GM21717 (cell line): ENCODE data around the gene DNAJA3.
A peak's percentile ranks its signal among the peaks of the same experiment; 100 is the strongest.

ENCODE experiments used
- ATAC-seq: cut with Tn5 transposase; IDR thresholded peaks from one replicate; pipeline ENCODE4 v1.9.1; 2021; ENCODE audit warnings: mild to moderate bottlenecking, moderate library complexity; ENCODE audit not compliant: unreplicated experiment

The DNAJA3 gene

DNA sequence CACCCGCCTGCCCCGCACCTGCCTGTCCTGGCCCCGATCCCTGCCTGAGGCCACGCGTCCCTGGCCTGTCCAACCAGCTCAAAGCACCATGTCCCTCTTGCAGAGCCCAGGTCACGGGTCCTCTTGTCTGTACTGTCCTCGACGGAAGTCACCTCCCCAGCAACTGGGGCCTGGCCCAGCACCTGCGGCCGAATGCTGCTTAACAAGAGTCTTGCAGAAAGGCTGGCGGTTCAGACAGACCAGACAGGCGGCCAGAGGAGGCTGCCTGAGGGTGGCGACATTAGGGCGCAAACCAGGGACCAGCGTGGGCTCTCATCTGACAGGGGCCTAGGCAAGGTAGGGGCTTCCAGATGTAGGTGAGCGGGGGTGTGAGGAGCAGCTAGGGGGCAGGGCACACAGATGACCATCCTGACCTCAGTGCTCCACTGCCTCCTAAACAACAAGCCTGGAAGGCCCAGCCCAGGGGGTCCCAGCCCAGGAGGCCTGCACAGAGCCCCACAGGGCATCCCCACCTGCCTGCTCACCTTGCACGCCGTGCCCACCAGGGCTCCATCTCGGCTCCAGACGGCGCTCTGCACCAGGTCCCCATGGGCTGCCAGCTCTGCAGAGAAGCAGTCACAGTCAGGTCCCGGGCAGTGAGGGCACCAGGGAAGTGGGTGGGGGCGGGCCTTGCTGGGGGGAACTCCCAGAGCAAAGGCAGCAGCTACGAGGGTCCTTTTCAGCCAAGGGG, 20.5 kb upstream of the DNAJA3 start:
- ATAC-seq, result no peak

DNA sequence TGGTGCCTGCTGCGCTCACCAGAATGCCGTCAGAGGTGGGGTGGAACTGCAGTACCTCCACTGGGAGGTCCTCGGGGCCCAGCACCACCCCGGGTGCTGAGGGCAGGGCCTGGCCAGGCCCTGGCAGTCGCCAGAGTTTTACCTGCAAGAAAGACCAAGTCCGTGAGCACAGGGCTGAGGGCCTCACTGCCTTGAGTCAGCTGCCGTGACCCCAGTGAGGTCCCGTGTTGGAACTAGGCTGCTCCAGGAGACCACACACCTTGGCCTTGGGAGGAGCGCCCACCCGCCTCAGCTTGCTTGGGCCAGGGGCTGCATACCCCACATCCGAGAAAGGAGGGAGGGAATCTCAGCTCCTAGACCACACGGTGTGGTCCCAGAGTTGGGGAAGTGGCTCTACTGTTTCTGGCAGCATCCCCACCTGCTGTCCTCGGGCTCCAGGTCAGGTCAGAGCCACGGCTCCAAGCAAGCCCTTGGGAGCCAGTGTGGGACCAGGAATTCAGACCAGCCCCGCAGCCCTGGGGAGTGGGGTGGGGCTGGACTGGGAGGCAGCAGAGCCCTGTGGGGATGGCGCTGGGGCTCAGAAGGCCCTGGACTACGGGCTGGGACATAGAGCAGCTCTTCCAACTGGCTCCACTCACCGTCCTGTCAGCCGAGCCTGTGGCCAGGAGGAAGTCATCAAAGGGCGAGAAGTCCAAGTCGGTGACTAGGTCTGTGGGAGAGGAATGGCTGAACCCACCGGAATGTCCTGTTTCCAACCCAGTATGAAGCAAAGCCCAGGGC, 17.9 kb upstream of the DNAJA3 start:
- ATAC-seq, result no peak

GRCh38 chr16:4408323-4408690, 17.4 kb upstream of the DNAJA3 start:
- ATAC-seq, result no peak

GRCh38 chr16:4409081-4409932, 16.4 kb upstream of the DNAJA3 start:
- ATAC-seq, result no peak

DNA sequence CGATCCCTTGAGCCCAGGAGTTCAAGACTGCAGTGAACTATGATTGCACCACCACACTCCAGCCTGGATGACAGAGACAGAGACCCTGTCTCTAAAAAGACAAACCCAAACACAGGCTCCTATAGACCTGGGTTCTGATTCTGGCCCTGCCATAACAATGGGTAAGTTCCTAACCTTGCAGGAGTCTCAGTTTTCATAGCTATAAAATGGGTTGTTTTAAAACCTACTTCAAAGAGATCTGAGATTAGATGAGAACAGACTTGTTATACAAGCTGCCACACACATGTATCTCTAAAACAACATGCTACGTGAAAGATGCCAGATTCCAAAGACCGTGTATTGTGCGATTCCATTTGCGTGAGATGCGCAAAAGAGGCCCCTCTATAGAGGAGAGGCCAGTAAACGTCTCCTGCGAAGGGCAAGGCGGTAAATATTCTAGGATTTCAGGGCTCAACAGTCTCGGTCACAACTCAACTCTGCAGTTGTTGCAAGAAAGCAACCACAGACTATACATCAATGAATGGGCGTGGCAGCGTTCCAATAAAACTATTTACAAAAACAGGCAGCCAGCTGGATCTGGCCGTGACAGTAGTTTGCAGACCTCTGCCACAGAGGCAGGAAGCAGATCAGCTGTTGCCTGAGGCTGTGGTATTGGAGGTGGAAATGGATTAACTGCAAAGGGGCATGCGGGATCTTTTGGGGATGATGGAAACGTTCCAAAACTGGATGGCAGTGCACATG, 15.2 kb upstream of the DNAJA3 start:
- ATAC-seq, result no peak

DNA sequence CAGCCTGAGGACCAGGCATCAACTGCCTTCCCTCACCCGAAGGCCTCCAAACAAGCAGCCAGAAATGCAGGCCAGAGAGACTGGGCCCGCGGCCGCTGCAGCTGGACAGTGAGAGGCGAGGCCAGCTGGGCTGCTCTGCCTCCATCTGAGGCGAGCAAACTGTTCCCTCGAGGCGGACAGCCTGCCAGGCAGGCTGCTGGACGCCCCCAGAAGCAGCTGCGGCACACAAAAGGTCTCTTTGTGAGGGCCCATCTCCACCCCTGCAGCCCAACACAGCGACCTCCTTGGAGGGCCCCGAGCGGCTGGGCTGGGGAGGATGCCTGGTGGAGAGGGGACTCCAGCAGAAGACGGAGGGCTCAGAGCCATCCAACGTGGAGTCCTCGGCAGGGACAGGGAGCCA, 14.0 kb upstream of the DNAJA3 start:
- no peak for ATAC-seq

DNA sequence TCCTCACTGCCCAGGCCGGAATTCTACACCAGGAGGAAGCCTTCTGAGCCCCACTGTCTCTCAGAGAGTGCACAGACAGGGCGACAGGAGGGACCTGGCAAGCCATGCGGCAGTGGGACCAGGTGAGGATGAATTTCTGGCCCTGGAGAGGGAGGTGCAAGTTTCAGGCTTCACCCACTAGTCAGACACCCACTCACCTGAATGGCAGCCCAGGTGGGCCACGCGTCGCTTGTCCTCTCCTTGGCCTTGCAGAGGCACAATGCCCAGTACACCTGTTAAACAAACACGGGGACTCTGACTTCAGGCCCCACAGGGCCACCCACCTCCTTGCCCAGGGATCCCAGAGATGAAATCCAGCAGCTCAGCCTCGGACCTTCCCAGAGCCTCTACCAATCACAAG, 13.5 kb upstream of the DNAJA3 start:
- ATAC-seq, result no peak

DNA sequence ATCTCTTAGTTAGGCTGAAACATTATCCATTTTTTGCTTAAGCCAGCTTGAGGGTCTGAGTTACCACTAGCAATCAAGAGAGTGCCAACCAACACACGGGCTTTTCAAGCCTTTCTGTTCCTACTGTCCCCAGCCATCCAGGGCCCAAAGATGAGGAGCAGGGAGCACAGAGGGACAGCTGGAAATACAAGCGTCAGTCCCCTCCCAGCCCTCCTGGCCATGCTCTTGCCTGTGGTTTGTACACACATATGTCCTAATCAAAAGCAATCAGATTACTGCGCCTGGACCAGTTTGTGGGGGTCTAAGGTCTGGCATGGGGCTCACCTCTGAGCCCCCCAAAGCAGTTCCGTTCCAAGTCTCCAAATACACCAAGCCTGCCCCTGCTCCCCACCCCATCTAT, 12.8 kb upstream of the DNAJA3 start:
- no peak for ATAC-seq

GRCh38 chr16:4414187-4414917, 11.3 kb upstream of the DNAJA3 start:
- ATAC-seq, result peak; percentile 49

DNA sequence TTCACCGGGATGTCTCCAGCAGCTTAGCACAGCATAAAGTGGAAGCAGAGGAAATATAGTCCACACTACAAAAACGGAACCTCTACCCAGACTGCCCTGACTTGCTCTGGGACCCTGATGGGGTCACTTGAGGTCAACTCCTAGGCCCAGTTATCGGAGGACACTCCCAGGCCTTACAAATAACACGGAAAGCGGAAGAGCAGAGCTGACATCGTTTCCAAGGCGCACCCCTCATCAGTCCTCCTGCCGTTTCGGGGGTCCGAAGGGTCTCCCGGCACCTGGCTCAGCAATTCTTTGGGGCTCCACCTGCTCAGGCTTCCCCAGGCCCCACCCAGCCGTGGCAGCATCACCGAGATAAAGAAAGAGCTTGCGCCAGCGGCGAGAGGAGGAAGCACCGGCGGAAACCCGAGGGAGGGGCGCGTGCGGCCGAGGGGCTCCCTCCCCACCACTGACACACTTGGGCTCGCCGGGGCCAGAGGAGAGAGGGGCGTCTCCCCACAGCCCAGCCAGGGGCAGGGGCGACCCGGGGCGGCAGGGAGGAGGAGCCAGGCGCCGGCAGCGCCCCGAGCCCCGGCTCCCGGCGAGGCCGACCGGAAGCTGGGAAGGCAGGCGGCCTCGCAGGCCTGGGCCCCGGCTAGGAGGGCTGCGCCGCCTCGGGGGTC, 10.0 kb upstream of the DNAJA3 start:
- peak; percentile 13 for ATAC-seq

- peak; percentile 53 for ATAC-seq
These were observed 9.3 kb upstream of the DNAJA3 start, which contains the start of gene CORO7 for GRCh38 chr16:4416200-4417032. Gene CORO7 (minus strand): TSS chr16:4416596. CDS start chr16:4416518, 78 bp downstream.

GRCh38 chr16:4419402-4419959, 6.2 kb upstream of the DNAJA3 start:
- ATAC-seq, result no peak

- no peak for ATAC-seq
These were observed 5.1 kb upstream of the DNAJA3 start for GRCh38 chr16:4420505-4421105.

DNA sequence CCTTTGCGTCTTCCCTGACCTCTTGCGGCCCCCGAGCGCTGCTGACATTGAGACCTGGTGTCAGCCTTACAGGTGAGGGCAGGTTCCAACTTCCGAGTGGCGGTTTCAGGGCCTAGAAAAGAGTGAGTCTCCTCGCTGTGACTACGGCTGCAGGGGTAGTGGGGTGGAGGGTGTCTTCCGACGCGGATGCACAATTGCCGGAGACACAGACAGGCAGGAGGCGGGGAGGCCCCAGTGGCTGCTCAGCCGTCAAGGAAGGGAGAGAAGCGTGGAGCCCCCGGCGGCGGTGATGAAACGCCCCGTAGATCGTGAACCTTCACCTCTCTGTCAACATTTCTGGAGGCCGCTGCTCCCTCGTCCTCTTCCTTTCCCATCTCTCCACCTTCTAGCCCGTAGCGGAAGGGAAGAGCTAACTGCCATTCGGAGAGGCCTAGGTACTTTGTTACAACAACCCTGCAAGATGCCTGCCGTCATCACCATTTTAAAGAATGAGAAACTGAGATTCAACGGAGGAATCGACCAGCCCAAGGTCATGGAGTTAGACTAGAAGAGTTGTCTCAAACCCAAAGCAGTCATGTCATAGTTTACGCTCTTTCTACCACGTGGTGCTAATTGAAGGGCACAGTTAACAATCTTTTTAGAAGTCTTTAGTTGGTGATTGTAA, 485 bp downstream of the DNAJA3 start:
- ATAC-seq, result peak; percentile 35

DNA sequence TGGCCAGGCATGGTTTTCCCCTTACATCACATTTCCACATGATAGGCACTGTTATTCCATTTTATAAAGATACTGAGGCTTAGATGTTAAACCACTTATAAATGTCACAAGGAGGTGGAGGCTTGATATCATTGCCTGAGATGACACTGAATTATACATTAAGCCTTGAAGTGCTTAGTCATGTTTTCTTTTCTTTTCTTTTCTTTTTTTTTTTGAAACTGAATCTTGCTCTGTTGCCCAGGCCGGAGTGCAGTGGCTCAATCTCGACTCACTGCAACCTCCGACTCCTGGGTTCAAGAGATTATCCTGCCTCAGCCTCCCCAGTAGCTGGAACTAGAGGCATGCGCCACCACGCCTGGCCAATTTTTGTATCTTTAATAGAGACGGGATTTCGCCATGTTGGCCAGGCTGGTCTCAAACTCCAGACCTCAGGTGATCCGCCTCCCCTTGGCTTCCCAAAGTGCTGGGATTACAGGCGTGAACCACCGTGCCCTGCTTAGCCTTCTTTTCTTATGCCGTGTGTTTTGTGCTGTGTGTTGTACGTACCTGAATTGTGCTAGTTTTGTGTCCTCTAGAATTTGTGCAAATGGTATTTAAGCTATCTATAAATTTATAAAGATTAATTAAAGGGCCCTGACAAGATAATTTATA, 1.2 kb downstream of the DNAJA3 start:
- no peak for ATAC-seq

DNA sequence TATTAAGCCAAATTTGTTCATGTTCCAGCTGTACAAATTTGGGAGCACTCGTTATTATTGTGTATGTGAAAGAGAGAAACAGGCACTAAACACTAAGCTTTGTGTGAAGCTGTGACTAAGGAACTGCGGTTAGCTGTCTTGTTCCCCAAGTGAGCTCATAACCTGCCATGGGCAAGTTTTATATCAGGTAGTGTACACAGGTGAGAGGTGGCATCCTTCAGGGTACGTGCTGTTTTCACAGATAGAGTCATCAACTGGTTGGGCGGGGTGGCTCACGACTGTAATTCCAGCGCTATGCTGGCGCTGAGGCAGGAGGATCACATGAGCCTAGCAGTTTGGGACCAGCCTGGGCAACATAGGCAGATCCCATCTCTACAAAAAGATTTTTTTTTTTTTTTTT, 2.8 kb downstream of the DNAJA3 start:
- no peak for ATAC-seq

DNA sequence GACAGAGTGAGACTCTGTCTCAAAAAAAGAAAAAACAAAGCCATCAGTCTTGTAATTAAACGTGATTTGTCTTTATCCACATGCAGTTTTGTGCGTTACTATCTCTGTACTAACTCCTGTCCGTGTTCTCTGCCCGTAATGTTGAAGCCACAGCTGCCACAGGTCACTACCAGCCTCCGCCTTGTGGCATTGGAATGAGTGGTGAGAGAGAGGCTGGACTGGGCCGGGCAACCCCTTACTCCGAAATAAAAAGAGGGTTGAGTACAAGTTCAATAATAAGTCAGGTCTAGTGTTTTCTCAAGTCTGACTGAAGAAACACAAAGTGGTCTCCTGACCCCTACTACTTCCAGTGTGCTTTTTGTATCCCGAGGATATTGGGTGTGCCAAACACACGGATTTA, 5.4 kb downstream of the DNAJA3 start:
- ATAC-seq, result no peak
